Measurements from ENCODE around the gene NDST1.

NDST1 gene

DNA sequence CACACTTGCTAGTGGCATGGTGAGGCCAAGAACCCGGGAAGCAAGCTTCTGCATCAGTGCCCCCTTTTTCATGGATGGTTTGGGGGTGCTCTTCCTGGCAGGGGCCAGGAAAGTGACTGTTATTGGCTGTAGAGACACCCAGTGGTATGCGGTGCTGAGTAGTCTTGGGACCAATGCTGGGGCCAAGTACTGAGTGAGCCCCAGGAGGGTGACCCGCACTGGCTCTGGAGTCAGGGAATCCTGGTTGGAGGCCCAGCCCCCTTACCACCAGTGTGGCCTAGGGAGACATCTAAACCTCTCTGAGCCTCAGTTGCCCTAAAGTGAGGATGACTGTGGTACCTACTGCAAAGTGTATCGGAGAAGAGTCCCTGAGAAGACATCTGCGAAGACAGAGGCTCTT lies 91.3 kb downstream of the NDST1 start:
- no peak for TF ChIP-seq ZFX (IDR thresholded peaks at IDR 0.05; ENCODE audit: borderline replicate concordance)
- TF ChIP-seq, protein P1, sequence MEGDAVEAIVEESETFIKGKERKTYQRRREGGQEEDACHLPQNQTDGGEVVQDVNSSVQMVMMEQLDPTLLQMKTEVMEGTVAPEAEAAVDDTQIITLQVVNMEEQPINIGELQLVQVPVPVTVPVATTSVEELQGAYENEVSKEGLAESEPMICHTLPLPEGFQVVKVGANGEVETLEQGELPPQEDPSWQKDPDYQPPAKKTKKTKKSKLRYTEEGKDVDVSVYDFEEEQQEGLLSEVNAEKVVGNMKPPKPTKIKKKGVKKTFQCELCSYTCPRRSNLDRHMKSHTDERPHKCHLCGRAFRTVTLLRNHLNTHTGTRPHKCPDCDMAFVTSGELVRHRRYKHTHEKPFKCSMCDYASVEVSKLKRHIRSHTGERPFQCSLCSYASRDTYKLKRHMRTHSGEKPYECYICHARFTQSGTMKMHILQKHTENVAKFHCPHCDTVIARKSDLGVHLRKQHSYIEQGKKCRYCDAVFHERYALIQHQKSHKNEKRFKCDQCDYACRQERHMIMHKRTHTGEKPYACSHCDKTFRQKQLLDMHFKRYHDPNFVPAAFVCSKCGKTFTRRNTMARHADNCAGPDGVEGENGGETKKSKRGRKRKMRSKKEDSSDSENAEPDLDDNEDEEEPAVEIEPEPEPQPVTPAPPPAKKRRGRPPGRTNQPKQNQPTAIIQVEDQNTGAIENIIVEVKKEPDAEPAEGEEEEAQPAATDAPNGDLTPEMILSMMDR (IDR thresholded peaks at IDR 0.05): no peak
- H3K27ac ChIP-seq: no peak overlapping the region

DNA sequence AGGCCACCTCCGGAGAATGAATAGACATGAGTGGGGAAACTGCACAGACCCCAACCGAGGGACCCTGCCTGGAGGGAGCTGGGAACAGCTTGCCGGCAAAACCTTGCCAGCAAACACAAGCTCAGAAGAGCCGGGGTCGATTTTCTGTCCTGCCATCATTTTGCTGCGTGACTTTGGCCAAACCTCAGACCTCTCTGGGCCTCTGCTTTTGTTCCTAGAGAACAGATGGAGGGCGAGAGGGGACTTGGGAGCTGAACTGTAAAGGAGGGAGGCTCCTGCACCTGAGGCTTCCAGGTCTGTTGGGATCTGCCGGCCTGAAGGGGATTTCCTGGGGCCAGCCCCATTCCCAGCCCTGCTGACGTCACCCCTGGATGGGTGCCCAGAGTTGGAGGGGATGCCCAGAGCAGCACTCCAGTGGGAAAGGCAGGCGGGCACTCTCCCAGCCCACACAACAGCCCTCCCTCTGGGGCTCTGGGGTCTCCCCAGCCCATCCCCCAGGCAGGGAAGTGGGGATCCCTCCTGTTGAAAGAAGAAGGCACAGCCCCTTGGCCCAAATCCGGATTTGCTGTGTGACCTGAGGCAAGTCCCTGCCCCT lies 92.1 kb downstream of the NDST1 start:
- H3K27ac ChIP-seq: no peak overlapping the region
- TF ChIP-seq, protein P1 (IDR thresholded peaks at IDR 0.05): no peak
- TF ChIP-seq ZFX (IDR thresholded peaks at IDR 0.05; ENCODE audit: borderline replicate concordance): no peak

DNA sequence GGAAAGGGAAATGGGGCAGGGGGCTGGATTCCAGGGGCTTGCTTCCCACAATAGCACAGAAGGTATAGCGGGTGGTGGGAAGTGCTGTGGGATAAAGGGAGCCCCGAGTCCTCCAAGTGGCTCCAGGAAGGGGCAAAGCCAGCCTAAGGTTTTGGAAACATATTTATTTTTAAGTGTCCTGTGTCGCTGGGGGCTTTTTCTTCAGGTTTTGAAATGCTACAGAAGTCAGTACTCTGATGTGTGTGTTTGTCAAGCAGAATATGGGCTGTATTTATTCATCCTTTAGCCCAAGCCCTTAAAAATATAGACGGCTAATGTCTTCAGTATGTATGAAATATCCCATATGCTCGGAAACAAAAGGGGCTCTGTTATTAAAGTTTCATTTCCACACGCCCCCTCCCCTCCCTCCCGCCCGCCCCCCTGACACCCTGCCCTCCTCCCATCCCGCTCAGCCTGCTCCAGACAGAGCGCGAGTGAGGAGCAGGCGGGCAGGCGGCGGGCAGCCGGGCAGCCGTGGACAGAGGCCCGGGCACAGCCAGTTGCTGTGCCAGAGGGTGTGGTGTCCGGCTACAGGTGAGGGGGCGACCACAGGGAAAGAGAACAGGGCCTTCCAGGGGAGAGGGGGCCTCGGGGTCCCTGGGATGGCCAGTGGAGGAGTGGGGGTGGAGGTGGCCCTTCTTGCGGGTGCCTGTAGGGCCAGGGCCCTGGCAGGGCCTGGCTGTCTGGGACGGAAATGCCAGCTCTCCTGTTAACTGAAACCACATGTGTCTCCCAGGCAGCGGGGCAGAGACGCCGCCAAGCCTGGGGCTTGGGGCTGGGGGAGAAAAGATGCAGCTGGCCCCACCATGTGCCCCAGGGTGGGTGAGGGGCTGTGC lies 92.9 kb downstream of the NDST1 start:
- TF ChIP-seq ZFX (IDR thresholded peaks at IDR 0.05; ENCODE audit: borderline replicate concordance): no peak
- TF ChIP-seq, protein P1 (IDR thresholded peaks at IDR 0.05): no peak
- H3K27ac ChIP-seq: no peak overlapping the region

DNA sequence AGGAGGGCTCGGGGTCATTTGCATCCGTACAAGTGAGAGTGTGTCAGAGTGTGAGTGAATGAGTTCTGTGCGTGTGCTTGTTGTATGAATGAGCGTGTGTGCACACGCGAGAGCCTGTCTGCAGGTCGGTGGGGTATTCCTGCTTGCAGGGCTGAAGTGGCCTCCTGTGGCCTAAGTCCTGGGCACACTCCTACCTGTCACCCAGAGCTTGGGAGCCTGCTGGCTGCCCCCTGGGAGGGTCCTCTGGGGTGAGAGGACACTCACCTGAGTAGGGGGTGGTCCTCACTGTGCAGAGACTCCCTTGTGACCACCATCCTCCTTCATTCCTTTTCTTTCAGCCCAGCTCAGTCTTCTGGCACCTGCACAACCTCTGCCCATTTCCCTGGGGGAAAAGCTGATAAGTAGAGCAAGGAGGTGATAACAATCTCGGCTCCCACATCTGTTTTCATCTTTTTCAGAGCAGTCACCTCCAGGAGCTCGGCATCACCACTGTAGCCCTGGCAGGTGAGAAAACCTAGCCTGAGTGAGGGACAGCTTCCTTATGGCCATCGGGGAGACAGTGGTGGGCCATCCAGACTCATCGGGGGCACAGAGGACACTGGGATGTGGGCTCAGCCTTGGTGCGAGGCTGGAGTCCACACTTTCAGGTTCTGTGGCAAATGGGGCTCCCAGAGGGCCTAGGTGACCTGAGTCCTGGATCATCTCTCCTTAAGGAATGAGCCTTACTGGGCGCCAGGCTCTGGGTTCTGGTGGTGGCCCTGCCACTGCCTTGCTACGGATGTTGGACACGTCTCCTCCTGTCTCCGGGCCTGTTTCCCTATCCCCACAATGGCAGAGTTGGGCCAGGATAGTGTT lies 93.8 kb downstream of the NDST1 start:
- H3K27ac ChIP-seq: no peak overlapping the region
- no peak for TF ChIP-seq ZFX (IDR thresholded peaks at IDR 0.05; ENCODE audit: borderline replicate concordance)
- TF ChIP-seq, protein P1 (IDR thresholded peaks at IDR 0.05): no peak

DNA sequence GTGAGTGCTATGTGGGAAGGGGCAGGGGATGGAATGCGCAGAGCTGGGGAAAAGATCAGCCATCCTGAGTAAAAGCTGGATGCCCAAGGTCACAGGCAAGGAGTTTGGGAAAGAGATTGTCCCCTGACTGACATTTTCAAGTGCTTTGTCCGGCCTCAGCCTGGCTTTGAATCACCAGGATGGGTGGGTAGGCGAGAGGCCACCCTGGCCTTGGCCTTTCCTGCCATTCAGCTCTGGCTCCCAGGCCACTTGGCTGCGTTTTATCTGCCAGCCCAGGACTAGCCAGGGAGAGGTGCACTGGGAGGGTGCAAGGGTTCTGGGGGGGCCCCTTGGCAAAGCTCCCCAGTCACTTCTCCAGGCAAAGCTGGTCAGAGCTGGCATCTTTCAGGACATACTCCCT lies 95.1 kb downstream of the NDST1 start:
- TF ChIP-seq, protein P1 (IDR thresholded peaks at IDR 0.05): no peak
- no peak for TF ChIP-seq ZFX (IDR thresholded peaks at IDR 0.05; ENCODE audit: borderline replicate concordance)
- no peak overlapping the region for H3K27ac ChIP-seq

DNA sequence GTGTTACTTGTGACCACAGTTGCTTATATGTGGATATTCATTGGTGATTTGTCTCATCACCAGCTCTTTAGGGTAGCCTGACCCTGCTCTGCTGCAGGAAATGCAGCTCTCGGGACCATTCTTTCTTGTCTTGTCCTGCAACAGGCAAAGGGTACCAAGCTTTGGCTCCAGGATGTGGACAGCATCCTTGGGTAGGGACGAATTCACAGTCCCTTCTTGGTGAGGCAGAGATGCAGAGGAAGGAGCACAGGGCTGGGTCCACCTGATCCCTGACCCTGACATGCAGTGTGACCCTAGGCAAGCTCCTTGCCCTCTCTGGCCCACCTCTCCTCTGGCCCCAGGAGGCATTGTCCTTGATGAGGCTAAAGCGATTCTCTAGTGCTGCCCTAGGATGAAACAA lies 95.6 kb downstream of the NDST1 start:
- TF ChIP-seq ZFX (IDR thresholded peaks at IDR 0.05; ENCODE audit: borderline replicate concordance): no peak
- TF ChIP-seq, protein P1 (IDR thresholded peaks at IDR 0.05): no peak
- no peak overlapping the region for H3K27ac ChIP-seq

Data from 22Rv1 (cell line).